WTC11 (cell line): ENCODE results near the gene MEGF6. TPM values are rescaled to one million over a fixed set of nuclear protein-coding genes. Genes with fewer than 3 reads are reported as not detected.

Source experiments
- ATAC-seq: fragments of 200-7000 bp; cut with Tn5 transposase; 2 replicates; pipeline ENCODE4 v1.10.0; 2021; ENCODE audit warnings: mild to moderate bottlenecking, moderate library complexity
- CTCF ChIA-PET: fragments of 300-600 bp; sonication (Branson Sonifier 250); formaldehyde crosslinking; loops from one replicate; lab custom pipeline; 2021; ENCODE audit warnings: antibody characterized with exemption; lab: Charles Lee
- POLR2A ChIA-PET: fragments of 350-600 bp; sonication (Branson Sonifier 250); formaldehyde crosslinking; loops from one replicate; lab custom pipeline; 2021; ENCODE audit warnings: antibody characterized with exemption; lab: Charles Lee
- DNase-seq: peaks from one replicate; pipeline ENCODE4 v3.0.0; 2021; ENCODE audit warnings: low spot score
- H3K27ac Mint-ChIP-seq: 2 replicates; pipeline ENCODE4 v1.8.0; 2021; ENCODE audit warnings: mixed read lengths
- H3K27me3 Mint-ChIP-seq: 2 replicates; pipeline ENCODE4 v1.8.0; 2021; ENCODE audit warnings: low read depth, mild to moderate bottlenecking, moderate library complexity, mixed read lengths
- H3K36me3 Mint-ChIP-seq: 2 replicates; pipeline ENCODE4 v1.8.0; 2021; ENCODE audit warnings: mixed read lengths
- H3K4me1 Mint-ChIP-seq: 2 replicates; pipeline ENCODE4 v1.8.0; 2022; ENCODE audit warnings: mixed read lengths
- H3K4me3 Mint-ChIP-seq: 2 replicates; pipeline ENCODE4 v1.8.0; 2021; ENCODE audit warnings: mild to moderate bottlenecking, moderate library complexity, mixed read lengths
- H3K9me3 Mint-ChIP-seq: 2 replicates; pipeline ENCODE4 v1.8.0; 2021; ENCODE audit warnings: mixed read lengths
- AFF4 ChIP-seq: sonication (generic); formaldehyde crosslinking; IDR thresholded peaks from 2 replicates; pipeline ENCODE4 v1.8.1; 2023; ENCODE audit warnings: mild to moderate bottlenecking, missing genetic modification reagents, borderline replicate concordance
- CBFB ChIP-seq: sonication (generic); formaldehyde crosslinking; IDR thresholded peaks from 2 replicates; pipeline ENCODE4 v1.8.1; 2022; ENCODE audit warnings: mild to moderate bottlenecking, low read depth, missing genetic modification reagents
- CREB1 ChIP-seq: sonication (generic); formaldehyde crosslinking; IDR thresholded peaks from 2 replicates; pipeline ENCODE4 v1.8.0; 2023; ENCODE audit warnings: mild to moderate bottlenecking, missing genetic modification reagents
- ETV6 ChIP-seq: sonication (generic); formaldehyde crosslinking; IDR thresholded peaks from 2 replicates; pipeline ENCODE4 v1.8.1; 2022; ENCODE audit warnings: mild to moderate bottlenecking, missing genetic modification reagents
- HMGXB4 ChIP-seq: sonication (generic); formaldehyde crosslinking; IDR thresholded peaks from 2 replicates; pipeline ENCODE4 v1.8.1; 2023; ENCODE audit warnings: mild to moderate bottlenecking, moderate library complexity, missing genetic modification reagents
- TCF7 ChIP-seq: sonication (generic); formaldehyde crosslinking; IDR thresholded peaks from 2 replicates; pipeline ENCODE4 v1.8.0; 2022; ENCODE audit warnings: mild to moderate bottlenecking, low read depth, missing genetic modification reagents, moderate library complexity
- TEAD1 ChIP-seq: sonication (generic); formaldehyde crosslinking; IDR thresholded peaks from 2 replicates; pipeline ENCODE4 v1.8.0; 2022; ENCODE audit warnings: mild to moderate bottlenecking, missing genetic modification reagents
- ZNF138 ChIP-seq: sonication (generic); formaldehyde crosslinking; conservative IDR thresholded peaks from 2 replicates; pipeline ENCODE4 v1.8.1; 2022; ENCODE audit warnings: mild to moderate bottlenecking, moderate library complexity, missing genetic modification reagents
- ZNF416 ChIP-seq: fragments of 250-450 bp; sonication (Bioruptor Pico); IDR thresholded peaks from 2 replicates; pipeline ENCODE4 v1.9.0; 2021; ENCODE audit warnings: mild to moderate bottlenecking, inconsistent platforms
- ZNF425 ChIP-seq: fragments of 250-450 bp; sonication (Bioruptor Pico); conservative IDR thresholded peaks from 2 replicates; pipeline ENCODE4 v1.9.0; 2021; ENCODE audit warnings: mild to moderate bottlenecking
- total RNA-seq: library from RNA; stranded (reverse); gene quantifications from 3 replicates; pipeline ENCODE4 v1.2.3, GENCODE V29; 2021
- TF ChIP-seq, protein P1 (sequence below): fragments of 250-450 bp; sonication (Bioruptor Pico); IDR thresholded peaks from 2 replicates; pipeline ENCODE4 v1.8.0; 2021; ENCODE audit warnings: mild to moderate bottlenecking
- TF ChIP-seq, protein P2 (sequence below): sonication (generic); formaldehyde crosslinking; IDR thresholded peaks from 2 replicates; pipeline ENCODE4 v1.8.1; 2022; ENCODE audit warnings: low read depth, mild to moderate bottlenecking, moderate library complexity, missing genetic modification reagents, borderline replicate concordance
- TF ChIP-seq, protein P3 (sequence below): sonication (generic); formaldehyde crosslinking; IDR thresholded peaks from 2 replicates; pipeline ENCODE4 v1.8.0; 2023; ENCODE audit warnings: missing genetic modification reagents, mild to moderate bottlenecking, borderline replicate concordance

Gene MEGF6
- total RNA-seq, 1 experiment from 2014 or later, result 24.9 TPM

DNA sequence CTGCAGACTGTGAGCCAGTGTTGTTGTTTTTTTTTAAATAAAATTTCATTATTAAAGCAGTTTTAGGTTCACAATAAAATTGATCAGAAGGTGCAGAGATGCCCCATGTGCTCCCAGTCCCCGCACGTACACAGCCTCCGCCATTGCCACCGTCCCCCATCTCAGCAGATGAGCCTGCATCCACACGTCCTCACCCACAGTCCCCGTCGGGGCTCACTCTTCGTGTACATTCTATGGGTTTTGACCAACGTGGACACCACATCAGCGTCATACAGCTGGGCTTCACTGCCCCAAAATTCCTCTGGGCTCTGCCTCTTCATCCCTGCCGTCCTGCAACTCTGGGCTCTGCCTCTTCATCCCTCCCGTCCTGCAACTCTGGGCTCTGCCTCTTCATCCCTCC lies 168.4 kb downstream of the MEGF6 start:
- ChIA-PET POLR2A (no interaction called here), CTCF (interaction anchor here (1.3 to 5.3 kb wide), 4 partner anchors 12 to 75 kb away, joined by 3 to 20 read pairs (median 7); no protein-coding TSS in a partner anchor)
- Mint-ChIP-seq H3K27ac (no peak overlapping the region), H3K4me3 (no peak overlapping the region), H3K27me3 (no peaks in the 10 kb centered on the region), H3K4me1 (no peaks in the 10 kb centered on the region), H3K9me3 (peaks cover 4% of the 10 kb centered on the region; the same call in 1 of the 2 replicates), H3K36me3 (no peaks in the 10 kb centered on the region)
- DNase-seq (no peak), ATAC-seq (no peak)
- TF ChIP-seq CREB1 (CRISPR knock-in tag) (no peak), ZNF138 (CRISPR knock-in tag) (no peak), ETV6 (CRISPR knock-in tag) (no peak), ZNF425 (no peak), TCF7 (no peak)
- TF ChIP-seq, protein P1, sequence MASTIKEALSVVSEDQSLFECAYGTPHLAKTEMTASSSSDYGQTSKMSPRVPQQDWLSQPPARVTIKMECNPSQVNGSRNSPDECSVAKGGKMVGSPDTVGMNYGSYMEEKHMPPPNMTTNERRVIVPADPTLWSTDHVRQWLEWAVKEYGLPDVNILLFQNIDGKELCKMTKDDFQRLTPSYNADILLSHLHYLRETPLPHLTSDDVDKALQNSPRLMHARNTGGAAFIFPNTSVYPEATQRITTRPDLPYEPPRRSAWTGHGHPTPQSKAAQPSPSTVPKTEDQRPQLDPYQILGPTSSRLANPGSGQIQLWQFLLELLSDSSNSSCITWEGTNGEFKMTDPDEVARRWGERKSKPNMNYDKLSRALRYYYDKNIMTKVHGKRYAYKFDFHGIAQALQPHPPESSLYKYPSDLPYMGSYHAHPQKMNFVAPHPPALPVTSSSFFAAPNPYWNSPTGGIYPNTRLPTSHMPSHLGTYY (CRISPR knock-in tag), result no peak
- TF ChIP-seq, protein P2, sequence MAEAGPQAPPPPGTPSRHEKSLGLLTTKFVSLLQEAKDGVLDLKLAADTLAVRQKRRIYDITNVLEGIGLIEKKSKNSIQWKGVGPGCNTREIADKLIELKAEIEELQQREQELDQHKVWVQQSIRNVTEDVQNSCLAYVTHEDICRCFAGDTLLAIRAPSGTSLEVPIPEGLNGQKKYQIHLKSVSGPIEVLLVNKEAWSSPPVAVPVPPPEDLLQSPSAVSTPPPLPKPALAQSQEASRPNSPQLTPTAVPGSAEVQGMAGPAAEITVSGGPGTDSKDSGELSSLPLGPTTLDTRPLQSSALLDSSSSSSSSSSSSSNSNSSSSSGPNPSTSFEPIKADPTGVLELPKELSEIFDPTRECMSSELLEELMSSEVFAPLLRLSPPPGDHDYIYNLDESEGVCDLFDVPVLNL (CRISPR knock-in tag), result no peak

DNA sequence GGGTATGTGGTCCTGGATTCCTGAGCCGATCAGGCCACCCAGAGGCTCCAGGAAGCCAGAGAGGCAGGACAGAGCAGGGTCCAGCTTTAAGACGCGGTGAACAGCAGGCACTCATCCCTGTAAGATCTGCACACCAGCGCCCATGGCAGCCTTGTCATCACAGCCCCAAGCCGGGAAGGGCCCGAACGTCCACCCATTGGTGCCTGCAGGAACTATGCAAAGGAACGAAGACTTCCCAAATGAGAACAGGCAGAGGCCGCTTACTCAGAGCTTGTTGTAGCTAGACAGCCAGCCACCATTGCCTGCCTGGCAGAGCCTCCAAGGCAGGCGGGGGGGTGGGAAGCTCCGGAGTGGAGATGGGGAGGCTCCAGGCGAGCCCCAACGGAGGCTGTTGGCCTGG lies 169.0 kb downstream of the MEGF6 start:
- ChIA-PET CTCF (interaction anchor here (0.6 to 5.3 kb wide), 8 partner anchors 10 to 84 kb away, joined by 3 to 24 read pairs (median 4); no protein-coding TSS in a partner anchor), POLR2A (no interaction called here)
- Mint-ChIP-seq H3K4me3 (no peak overlapping the region), H3K4me1 (no peaks in the 10 kb centered on the region), H3K36me3 (no peaks in the 10 kb centered on the region), H3K9me3 (no peaks in the 10 kb centered on the region), H3K27me3 (no peaks in the 10 kb centered on the region), H3K27ac (no peak overlapping the region)
- DNase-seq, result no peak
- ATAC-seq, result no peak
- TF ChIP-seq TEAD1 (CRISPR knock-in tag) (no peak), CBFB (CRISPR knock-in tag) (no peak), AFF4 (CRISPR knock-in tag) (no peak), ZNF416 (CRISPR knock-in tag) (no peak), HMGXB4 (no peak)
- TF ChIP-seq, protein P3, sequence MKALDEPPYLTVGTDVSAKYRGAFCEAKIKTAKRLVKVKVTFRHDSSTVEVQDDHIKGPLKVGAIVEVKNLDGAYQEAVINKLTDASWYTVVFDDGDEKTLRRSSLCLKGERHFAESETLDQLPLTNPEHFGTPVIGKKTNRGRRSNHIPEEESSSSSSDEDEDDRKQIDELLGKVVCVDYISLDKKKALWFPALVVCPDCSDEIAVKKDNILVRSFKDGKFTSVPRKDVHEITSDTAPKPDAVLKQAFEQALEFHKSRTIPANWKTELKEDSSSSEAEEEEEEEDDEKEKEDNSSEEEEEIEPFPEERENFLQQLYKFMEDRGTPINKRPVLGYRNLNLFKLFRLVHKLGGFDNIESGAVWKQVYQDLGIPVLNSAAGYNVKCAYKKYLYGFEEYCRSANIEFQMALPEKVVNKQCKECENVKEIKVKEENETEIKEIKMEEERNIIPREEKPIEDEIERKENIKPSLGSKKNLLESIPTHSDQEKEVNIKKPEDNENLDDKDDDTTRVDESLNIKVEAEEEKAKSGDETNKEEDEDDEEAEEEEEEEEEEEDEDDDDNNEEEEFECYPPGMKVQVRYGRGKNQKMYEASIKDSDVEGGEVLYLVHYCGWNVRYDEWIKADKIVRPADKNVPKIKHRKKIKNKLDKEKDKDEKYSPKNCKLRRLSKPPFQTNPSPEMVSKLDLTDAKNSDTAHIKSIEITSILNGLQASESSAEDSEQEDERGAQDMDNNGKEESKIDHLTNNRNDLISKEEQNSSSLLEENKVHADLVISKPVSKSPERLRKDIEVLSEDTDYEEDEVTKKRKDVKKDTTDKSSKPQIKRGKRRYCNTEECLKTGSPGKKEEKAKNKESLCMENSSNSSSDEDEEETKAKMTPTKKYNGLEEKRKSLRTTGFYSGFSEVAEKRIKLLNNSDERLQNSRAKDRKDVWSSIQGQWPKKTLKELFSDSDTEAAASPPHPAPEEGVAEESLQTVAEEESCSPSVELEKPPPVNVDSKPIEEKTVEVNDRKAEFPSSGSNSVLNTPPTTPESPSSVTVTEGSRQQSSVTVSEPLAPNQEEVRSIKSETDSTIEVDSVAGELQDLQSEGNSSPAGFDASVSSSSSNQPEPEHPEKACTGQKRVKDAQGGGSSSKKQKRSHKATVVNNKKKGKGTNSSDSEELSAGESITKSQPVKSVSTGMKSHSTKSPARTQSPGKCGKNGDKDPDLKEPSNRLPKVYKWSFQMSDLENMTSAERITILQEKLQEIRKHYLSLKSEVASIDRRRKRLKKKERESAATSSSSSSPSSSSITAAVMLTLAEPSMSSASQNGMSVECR, result no peak
